ENCODE measurements around the gene NLRP7. TPM values are rescaled to one million over a fixed set of nuclear protein-coding genes. Genes with fewer than 3 reads are reported as not detected.
"Not testable (repeated sequence)": the region's sequence is repeated elsewhere in the genome, so short reads cannot be mapped to it uniquely, and the experiment has no call there.

NLRP7 gene
- polyA plus RNA-seq (2013), result 0.54 TPM

DNA sequence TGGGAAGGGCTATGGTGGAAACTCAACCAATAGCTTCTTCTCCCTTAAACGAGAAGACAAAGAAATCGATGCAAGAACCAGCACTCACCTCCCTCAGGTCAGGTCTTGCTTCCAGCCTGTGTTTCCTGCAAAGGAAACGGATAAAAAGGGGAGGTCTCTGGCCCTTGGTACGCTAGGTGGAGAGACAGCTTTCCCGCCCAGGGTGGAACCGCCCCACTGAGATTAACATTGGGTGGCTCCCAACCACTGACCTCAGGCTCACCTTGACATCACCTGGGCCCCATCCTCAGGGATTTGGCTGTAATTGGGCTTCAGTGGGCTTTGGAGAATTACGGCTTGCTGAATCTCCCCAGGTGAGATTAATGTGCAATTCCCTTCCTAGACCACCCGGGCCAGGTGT lies at the start of gene NLRP7:
Gene NLRP7, minus strand, starts transcription at position 150 of the 400 bp plus-strand sequence.
- H3K4me1 ChIP-seq (ENCODE audit: control extremely low read depth in 1 of 4, control insufficient read depth in 4 of 4, insufficient read depth in 4 of 4, low read length in 3 of 4), result peaks cover 0 to 29% (median 21%) of the 10 kb centered on the region in 4 experiments
- no peak for DNase-seq
- no peak within 1 kb of the TSS for H3K4me3 ChIP-seq (ENCODE audit: control insufficient read depth in 1 of 7, extremely low read depth in 1 of 7, insufficient read depth in 4 of 7, low read depth in 2 of 7, low read length in 6 of 7)
- H3K36me3 ChIP-seq (ENCODE audit: control insufficient read depth in 4 of 4, insufficient read depth in 4 of 4, low read length in 3 of 4), result no peaks in the 10 kb centered on the region
- 100% methylated on average over 3 of the region's 8 CpGs for WGBS (ENCODE audit: insufficient coverage)
- POLR2A ChIA-PET, result no interaction called here
- no peaks in the 10 kb centered on the region for H3K27me3 ChIP-seq (replicated peaks in 2 of 5; ENCODE audit: control insufficient read depth in 4 of 5, insufficient read depth in 5 of 5, low read length in 4 of 5)
- CTCF ChIA-PET, result no interaction called here
- no peak within 1 kb of the TSS for H3K27ac ChIP-seq (ENCODE audit: insufficient read depth in 1 of 2, low read depth in 1 of 2, low read length in 2 of 2, poor library complexity in 1 of 2, severe bottlenecking in 2 of 2)
- H3K9me3 ChIP-seq (ENCODE audit: control extremely low read depth in 1 of 5, control insufficient read depth in 4 of 5, insufficient read depth in 2 of 5, low read depth in 1 of 5, low read length in 4 of 5), result no peaks in the 10 kb centered on the region

- CTCF ChIA-PET, result no interaction called here
- H3K4me1 ChIP-seq (ENCODE audit: control extremely low read depth in 1 of 4, control insufficient read depth in 4 of 4, insufficient read depth in 4 of 4, low read length in 3 of 4), result no peaks in the 10 kb centered on the region
- no peaks in the 10 kb centered on the region for H3K9me3 ChIP-seq (ENCODE audit: control extremely low read depth in 1 of 5, control insufficient read depth in 4 of 5, insufficient read depth in 2 of 5, low read depth in 1 of 5, low read length in 4 of 5)
- POLR2A ChIA-PET, result interaction anchor here (0.7 kb wide), 1 partner anchor 264 kb away, joined by 5 read pairs; no protein-coding TSS in a partner anchor
- peaks cover 0 to 34% (median 15%) of the 10 kb centered on the region in 4 experiments for H3K36me3 ChIP-seq (ENCODE audit: control insufficient read depth in 4 of 4, insufficient read depth in 4 of 4, low read length in 3 of 4)
- 86% methylated on average over 3 of the region's 3 CpGs for WGBS (ENCODE audit: insufficient coverage)
- no peaks in the 10 kb centered on the region for H3K27me3 ChIP-seq (replicated peaks in 2 of 5; ENCODE audit: control insufficient read depth in 4 of 5, insufficient read depth in 5 of 5, low read length in 4 of 5)
- no peak overlapping the region for H3K4me3 ChIP-seq (ENCODE audit: control insufficient read depth in 1 of 7, extremely low read depth in 1 of 7, insufficient read depth in 4 of 7, low read depth in 2 of 7, low read length in 6 of 7)
- H3K27ac ChIP-seq (ENCODE audit: insufficient read depth in 1 of 2, low read depth in 1 of 2, low read length in 2 of 2, poor library complexity in 1 of 2, severe bottlenecking in 2 of 2), result no peak overlapping the region
- no peak for DNase-seq
Measured at GRCh38 chr19:54995561-54995960, 48.2 kb upstream of the NLRP7 start.

DNA sequence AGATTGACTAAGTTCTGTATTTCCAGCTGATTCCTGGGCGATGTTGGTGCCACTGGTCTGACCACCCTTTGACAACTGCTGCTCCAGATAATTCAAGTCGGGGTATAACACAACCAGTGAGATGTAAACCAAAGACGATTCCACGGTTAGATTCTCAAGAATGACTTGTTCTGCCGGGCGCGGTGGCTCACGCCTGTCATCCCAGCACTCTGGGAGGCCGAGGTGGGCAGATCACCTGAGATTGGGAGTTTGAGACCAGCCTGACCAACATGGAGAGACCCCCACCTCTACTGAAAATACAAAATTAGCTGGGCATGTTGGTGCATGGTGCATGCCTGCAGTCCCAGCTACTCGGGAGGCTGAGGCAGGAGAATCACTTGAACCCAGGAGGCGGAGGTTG lies 42.2 kb upstream of the NLRP7 start:
- H3K4me1 ChIP-seq (ENCODE audit: control extremely low read depth in 1 of 4, control insufficient read depth in 4 of 4, insufficient read depth in 4 of 4, low read length in 3 of 4); H3K27me3 ChIP-seq (replicated peaks in 2 of 5; ENCODE audit: control insufficient read depth in 4 of 5, insufficient read depth in 5 of 5, low read length in 4 of 5); H3K9me3 ChIP-seq (ENCODE audit: control extremely low read depth in 1 of 5, control insufficient read depth in 4 of 5, insufficient read depth in 2 of 5, low read depth in 1 of 5, low read length in 4 of 5); DNase-seq; H3K4me3 ChIP-seq (ENCODE audit: control insufficient read depth in 1 of 7, extremely low read depth in 1 of 7, insufficient read depth in 4 of 7, low read depth in 2 of 7, low read length in 6 of 7); H3K27ac ChIP-seq (ENCODE audit: insufficient read depth in 1 of 2, low read depth in 1 of 2, low read length in 2 of 2, poor library complexity in 1 of 2, severe bottlenecking in 2 of 2); CTCF ChIA-PET: not testable (repeated sequence)
- H3K36me3 ChIP-seq (ENCODE audit: control insufficient read depth in 4 of 4, insufficient read depth in 4 of 4, low read length in 3 of 4), result peaks cover 0 to 46% (median 23%) of the 10 kb centered on the region in 4 experiments
- POLR2A ChIA-PET, result interaction anchor here (0.5 kb wide), 1 partner anchor 52 kb away, joined by 4 read pairs; no protein-coding TSS in a partner anchor
- 98% methylated on average over 11 of the region's 11 CpGs for WGBS (ENCODE audit: insufficient coverage)

DNA sequence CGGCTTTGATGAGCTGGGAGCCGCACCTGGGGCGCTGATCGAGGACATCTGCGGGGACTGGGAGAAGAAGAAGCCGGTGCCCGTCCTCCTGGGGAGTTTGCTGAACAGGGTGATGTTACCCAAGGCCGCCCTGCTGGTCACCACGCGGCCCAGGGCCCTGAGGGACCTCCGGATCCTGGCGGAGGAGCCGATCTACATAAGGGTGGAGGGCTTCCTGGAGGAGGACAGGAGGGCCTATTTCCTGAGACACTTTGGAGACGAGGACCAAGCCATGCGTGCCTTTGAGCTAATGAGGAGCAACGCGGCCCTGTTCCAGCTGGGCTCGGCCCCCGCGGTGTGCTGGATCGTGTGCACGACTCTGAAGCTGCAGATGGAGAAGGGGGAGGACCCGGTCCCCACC lies 35.2 kb upstream of the NLRP7 start:
- H3K27me3 ChIP-seq (replicated peaks in 2 of 5; ENCODE audit: control insufficient read depth in 4 of 5, insufficient read depth in 5 of 5, low read length in 4 of 5); H3K27ac ChIP-seq (ENCODE audit: insufficient read depth in 1 of 2, low read depth in 1 of 2, low read length in 2 of 2, poor library complexity in 1 of 2, severe bottlenecking in 2 of 2); POLR2A ChIA-PET; CTCF ChIA-PET; DNase-seq; H3K4me1 ChIP-seq (ENCODE audit: control extremely low read depth in 1 of 4, control insufficient read depth in 4 of 4, insufficient read depth in 4 of 4, low read length in 3 of 4); H3K9me3 ChIP-seq (ENCODE audit: control extremely low read depth in 1 of 5, control insufficient read depth in 4 of 5, insufficient read depth in 2 of 5, low read depth in 1 of 5, low read length in 4 of 5); H3K4me3 ChIP-seq (ENCODE audit: control insufficient read depth in 1 of 7, extremely low read depth in 1 of 7, insufficient read depth in 4 of 7, low read depth in 2 of 7, low read length in 6 of 7): not testable (repeated sequence)
- peaks cover 0 to 29% (median 13%) of the 10 kb centered on the region in 4 experiments for H3K36me3 ChIP-seq (ENCODE audit: control insufficient read depth in 4 of 4, insufficient read depth in 4 of 4, low read length in 3 of 4)
- 90% methylated on average over 6 of the region's 23 CpGs for WGBS (ENCODE audit: insufficient coverage)

DNA sequence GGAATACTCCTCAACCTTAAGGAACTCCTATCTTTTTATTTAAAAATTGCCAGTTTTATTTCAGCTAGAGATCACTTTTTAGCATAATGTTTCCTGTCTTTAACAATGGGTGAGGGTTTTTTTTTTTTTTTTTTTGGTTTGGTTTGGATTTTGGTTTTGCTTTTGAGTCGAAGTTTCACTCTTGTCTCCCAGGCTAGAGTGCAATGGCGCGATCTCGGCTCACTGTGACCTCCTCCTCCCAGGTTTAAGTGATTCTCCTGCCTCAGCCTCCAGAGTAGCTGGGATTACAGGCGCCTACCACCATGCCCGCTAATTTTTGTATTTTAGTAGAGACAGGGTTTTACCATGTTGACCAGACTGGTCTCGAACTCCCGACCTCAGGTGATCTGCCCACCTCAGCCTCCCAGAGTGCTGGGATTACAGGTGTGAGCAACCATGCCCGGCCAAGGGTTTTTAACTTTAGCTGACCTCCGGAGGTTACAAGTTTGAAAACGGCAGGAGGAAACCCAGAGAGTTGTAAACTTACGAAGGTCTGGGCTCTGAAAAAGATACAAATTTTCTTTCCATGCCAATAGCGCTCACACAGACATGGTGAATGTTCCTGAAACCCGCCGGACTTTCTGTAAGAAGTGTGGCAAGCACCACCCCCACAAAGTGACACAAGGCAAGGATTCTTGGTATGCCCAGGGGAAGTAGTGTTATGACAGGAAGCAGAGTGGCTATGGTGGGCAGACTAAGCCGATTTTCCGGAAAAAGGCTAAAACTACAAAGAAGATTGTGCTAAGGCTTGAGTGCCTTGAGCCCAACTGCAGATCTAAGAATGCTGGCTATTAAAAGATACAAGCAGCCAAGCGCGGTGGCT lies 26.1 kb upstream of the NLRP7 start:
- CTCF ChIA-PET, result interaction anchor here (0.9 kb wide), 1 partner anchor 31 kb away, joined by 3 read pairs; no protein-coding TSS in a partner anchor
- not testable (repeated sequence) for H3K9me3 ChIP-seq (ENCODE audit: control extremely low read depth in 1 of 5, control insufficient read depth in 4 of 5, insufficient read depth in 2 of 5, low read depth in 1 of 5, low read length in 4 of 5); H3K27me3 ChIP-seq (replicated peaks in 2 of 5; ENCODE audit: control insufficient read depth in 4 of 5, insufficient read depth in 5 of 5, low read length in 4 of 5)
- WGBS (ENCODE audit: insufficient coverage), result 34% methylated on average over 19 of the region's 19 CpGs
- H3K4me3 ChIP-seq (ENCODE audit: control insufficient read depth in 1 of 7, extremely low read depth in 1 of 7, insufficient read depth in 4 of 7, low read depth in 2 of 7, low read length in 6 of 7), result peak overlapping the region in 3 of 7 experiments; percentile 25 to 62 (median 45)
- peak in 2 of 3 donors; percentile 43 to 55 for DNase-seq
- POLR2A ChIA-PET, result interaction anchor here (0.6 kb wide), 1 partner anchor 38 kb away, joined by 5 read pairs; no protein-coding TSS in a partner anchor
- H3K36me3 ChIP-seq (ENCODE audit: control insufficient read depth in 4 of 4, insufficient read depth in 4 of 4, low read length in 3 of 4), result peaks cover 0 to 11% (median 3%) of the 10 kb centered on the region in 4 experiments
- peak overlapping the region in 1 of 2 experiments; percentile 54 for H3K27ac ChIP-seq (ENCODE audit: insufficient read depth in 1 of 2, low read depth in 1 of 2, low read length in 2 of 2, poor library complexity in 1 of 2, severe bottlenecking in 2 of 2)
- H3K4me1 ChIP-seq (ENCODE audit: control extremely low read depth in 1 of 4, control insufficient read depth in 4 of 4, insufficient read depth in 4 of 4, low read length in 3 of 4), result peaks cover 4 to 25% (median 15%) of the 10 kb centered on the region in 4 experiments

DNA sequence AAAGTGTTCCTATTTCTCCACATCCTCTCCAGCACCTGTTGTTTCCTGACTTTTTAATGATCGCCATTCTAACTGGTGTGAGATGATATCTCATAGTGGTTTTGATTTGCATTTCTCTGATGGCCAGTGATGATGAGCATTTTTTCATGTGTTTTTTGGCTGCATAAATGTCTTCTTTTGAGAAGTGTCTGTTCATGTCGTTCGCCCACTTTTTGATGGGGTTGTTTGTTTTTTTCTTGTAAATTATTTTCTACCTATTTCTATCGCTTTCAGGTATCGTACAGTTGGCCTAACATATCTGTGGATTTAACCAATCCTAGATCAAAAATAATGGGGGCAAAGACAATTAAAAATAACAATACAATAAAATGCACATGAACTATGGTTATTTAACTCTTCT lies 24.1 kb upstream of the NLRP7 start:
- H3K36me3 ChIP-seq (ENCODE audit: control insufficient read depth in 4 of 4, insufficient read depth in 4 of 4, low read length in 3 of 4); H3K4me3 ChIP-seq (ENCODE audit: control insufficient read depth in 1 of 7, extremely low read depth in 1 of 7, insufficient read depth in 4 of 7, low read depth in 2 of 7, low read length in 6 of 7); H3K9me3 ChIP-seq (ENCODE audit: control extremely low read depth in 1 of 5, control insufficient read depth in 4 of 5, insufficient read depth in 2 of 5, low read depth in 1 of 5, low read length in 4 of 5); POLR2A ChIA-PET; CTCF ChIA-PET; H3K27me3 ChIP-seq (replicated peaks in 2 of 5; ENCODE audit: control insufficient read depth in 4 of 5, insufficient read depth in 5 of 5, low read length in 4 of 5); DNase-seq; H3K27ac ChIP-seq (ENCODE audit: insufficient read depth in 1 of 2, low read depth in 1 of 2, low read length in 2 of 2, poor library complexity in 1 of 2, severe bottlenecking in 2 of 2): not testable (repeated sequence)
- no CpG with 5 or more reads among the region's 5 CpGs for WGBS (ENCODE audit: insufficient coverage)
- H3K4me1 ChIP-seq (ENCODE audit: control extremely low read depth in 1 of 4, control insufficient read depth in 4 of 4, insufficient read depth in 4 of 4, low read length in 3 of 4), result peaks cover 4 to 30% (median 17%) of the 10 kb centered on the region in 4 experiments

- DNase-seq, result no peak
- Histone ChIP-seq H3K27ac (ENCODE audit: insufficient read depth in 1 of 2, low read depth in 1 of 2, low read length in 2 of 2, poor library complexity in 1 of 2, severe bottlenecking in 2 of 2) (no peak overlapping the region), H3K4me3 (ENCODE audit: control insufficient read depth in 1 of 7, extremely low read depth in 1 of 7, insufficient read depth in 4 of 7, low read depth in 2 of 7, low read length in 6 of 7) (no peak overlapping the region), H3K9me3 (ENCODE audit: control extremely low read depth in 1 of 5, control insufficient read depth in 4 of 5, insufficient read depth in 2 of 5, low read depth in 1 of 5, low read length in 4 of 5) (no peaks in the 10 kb centered on the region), H3K27me3 (replicated peaks in 2 of 5; ENCODE audit: control insufficient read depth in 4 of 5, insufficient read depth in 5 of 5, low read length in 4 of 5) (no peaks in the 10 kb centered on the region), H3K4me1 (ENCODE audit: control extremely low read depth in 1 of 4, control insufficient read depth in 4 of 4, insufficient read depth in 4 of 4, low read length in 3 of 4) (peaks cover 4 to 27% (median 16%) of the 10 kb centered on the region in 4 experiments), H3K36me3 (ENCODE audit: control insufficient read depth in 4 of 4, insufficient read depth in 4 of 4, low read length in 3 of 4) (peaks cover 0 to 5% (median 2%) of the 10 kb centered on the region in 4 experiments)
- CTCF ChIA-PET, result no interaction called here
- WGBS (ENCODE audit: insufficient coverage), result 100% methylated on average over 3 of the region's 4 CpGs
- POLR2A ChIA-PET, result no interaction called here
Measured at GRCh38 chr19:54969647-54970046, 22.3 kb upstream of the NLRP7 start.
